ENCODE results near the gene PRPF39.
"Not testable (repeated sequence)": the region's sequence is repeated elsewhere in the genome, so short reads cannot be mapped to it uniquely, and the experiment has no call there.

Gene PRPF39

GRCh38 chr14:45078323-45078722 is 5.6 kb upstream of the PRPF39 start:
- no peak for ATAC-seq
- TF ChIP-seq, protein P1, sequence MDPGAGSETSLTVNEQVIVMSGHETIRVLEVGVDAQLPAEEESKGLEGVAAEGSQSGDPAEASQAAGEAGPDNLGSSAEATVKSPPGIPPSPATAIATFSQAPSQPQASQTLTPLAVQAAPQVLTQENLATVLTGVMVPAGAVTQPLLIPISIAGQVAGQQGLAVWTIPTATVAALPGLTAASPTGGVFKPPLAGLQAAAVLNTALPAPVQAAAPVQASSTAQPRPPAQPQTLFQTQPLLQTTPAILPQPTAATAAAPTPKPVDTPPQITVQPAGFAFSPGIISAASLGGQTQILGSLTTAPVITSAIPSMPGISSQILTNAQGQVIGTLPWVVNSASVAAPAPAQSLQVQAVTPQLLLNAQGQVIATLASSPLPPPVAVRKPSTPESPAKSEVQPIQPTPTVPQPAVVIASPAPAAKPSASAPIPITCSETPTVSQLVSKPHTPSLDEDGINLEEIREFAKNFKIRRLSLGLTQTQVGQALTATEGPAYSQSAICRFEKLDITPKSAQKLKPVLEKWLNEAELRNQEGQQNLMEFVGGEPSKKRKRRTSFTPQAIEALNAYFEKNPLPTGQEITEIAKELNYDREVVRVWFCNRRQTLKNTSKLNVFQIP (CRISPR knock-in tag; IDR thresholded peaks at IDR 0.05; ENCODE audit: borderline replicate concordance, low read depth) = no peak
- TF ChIP-seq RARB (CRISPR knock-in tag; IDR thresholded peaks at IDR 0.05) (no peak), ZNF565 (CRISPR knock-in tag; conservative IDR thresholded peaks at IDR 0.05; ENCODE audit: low read depth) (no peak), ZC3H10 (CRISPR knock-in tag; IDR thresholded peaks at IDR 0.05) (no peak)

DNA sequence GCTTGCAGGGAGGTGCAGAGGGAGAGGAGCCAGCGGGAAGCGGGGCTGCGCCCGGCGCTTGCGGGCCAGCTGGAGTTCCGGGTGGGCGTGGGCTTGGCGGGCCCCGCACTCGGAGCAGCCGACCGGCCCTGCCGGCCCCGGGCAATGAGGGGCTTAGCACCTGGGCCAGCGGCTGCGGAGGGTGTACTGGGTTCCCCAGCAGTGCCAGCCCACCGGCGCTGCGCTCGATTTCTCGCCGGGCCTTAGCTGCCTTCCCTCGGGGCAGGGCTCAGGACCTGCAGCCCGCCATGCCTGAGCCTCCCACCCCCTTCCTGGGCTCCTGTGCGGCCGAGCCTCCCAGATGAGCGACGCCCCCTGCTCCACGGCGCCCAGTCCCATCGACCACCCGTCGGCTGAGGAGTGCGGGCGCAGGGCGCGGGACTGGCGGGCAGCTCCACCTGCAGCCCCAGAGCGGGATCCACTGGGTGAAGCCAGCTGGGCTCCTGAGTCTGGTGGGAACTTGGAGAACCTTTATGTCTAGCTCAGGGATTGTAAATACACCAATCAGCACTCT is 3.4 kb upstream of the PRPF39 start:
- ATAC-seq = not testable (repeated sequence)

DNA sequence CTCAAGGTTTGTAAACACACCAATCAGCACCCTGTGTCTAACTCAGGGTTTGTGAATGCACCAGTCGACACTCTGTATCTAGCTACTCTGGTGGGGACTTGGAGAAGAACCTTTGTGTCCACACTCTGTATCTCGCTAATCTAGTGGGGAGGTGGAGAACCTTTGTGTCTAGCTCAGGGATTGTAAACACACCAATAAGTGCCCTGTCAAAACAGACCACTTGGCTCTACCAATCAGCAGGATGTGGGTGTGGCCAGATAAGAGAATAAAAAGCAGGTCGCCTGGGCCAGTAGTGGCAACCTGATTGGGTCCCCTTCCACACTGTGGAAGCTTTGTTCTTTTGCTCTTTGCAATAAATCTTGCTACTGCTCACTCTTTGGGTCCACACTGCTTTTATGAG is 2.8 kb upstream of the PRPF39 start:
- not testable (repeated sequence) for ATAC-seq

DNA sequence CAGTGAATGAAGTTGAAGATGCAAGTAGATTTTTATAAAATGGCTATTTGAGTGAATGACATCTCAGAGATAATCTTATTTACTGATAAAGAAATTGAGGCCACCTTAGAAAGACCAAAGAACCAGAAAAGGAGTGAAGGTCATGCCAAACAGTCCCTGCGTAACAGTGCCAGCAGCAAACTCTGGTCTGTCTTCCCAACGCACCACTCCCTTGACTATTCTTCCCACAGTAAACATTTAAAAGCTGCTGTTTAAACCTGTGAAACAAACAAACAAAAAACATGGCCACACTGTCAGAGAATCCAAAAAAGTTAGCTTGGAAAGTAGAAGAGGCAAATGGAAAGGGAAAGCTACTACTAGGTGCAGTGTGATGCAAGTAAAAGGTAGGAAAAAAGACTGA is 1.5 kb upstream of the PRPF39 start:
- ATAC-seq = no peak
- TF ChIP-seq PATZ1 (CRISPR knock-in tag; IDR thresholded peaks at IDR 0.05; ENCODE audit: borderline replicate concordance) = no peak
- TF ChIP-seq OSR1 (CRISPR knock-in tag; IDR thresholded peaks at IDR 0.05) = no peak
- TF ChIP-seq ISL1 (CRISPR knock-in tag; IDR thresholded peaks at IDR 0.05) = no peak
- TF ChIP-seq TCF4 (CRISPR knock-in tag; IDR thresholded peaks at IDR 0.05; ENCODE audit: borderline replicate concordance) = no peak
- TF ChIP-seq ZC3H10 (CRISPR knock-in tag; IDR thresholded peaks at IDR 0.05) = no peak
- no peak for TF ChIP-seq ZNF8 (CRISPR knock-in tag; IDR thresholded peaks at IDR 0.05)
- TF ChIP-seq ARNTL (CRISPR knock-in tag; IDR thresholded peaks at IDR 0.05; ENCODE audit: borderline replicate concordance, low read depth) = no peak

GRCh38 chr14:45083617-45083975 is 320 bp upstream of the PRPF39 start:
- no peak for TF ChIP-seq ISL1 (CRISPR knock-in tag; IDR thresholded peaks at IDR 0.05)
- no peak for TF ChIP-seq CSRNP3 (CRISPR knock-in tag; IDR thresholded peaks at IDR 0.05)
- no peak for TF ChIP-seq ZC3H10 (CRISPR knock-in tag; IDR thresholded peaks at IDR 0.05)
- TF ChIP-seq BACH2 (CRISPR knock-in tag; IDR thresholded peaks at IDR 0.05; ENCODE audit: borderline replicate concordance) = no peak
- TF ChIP-seq GLIS3 (CRISPR knock-in tag; IDR thresholded peaks at IDR 0.05) = no peak
- no peak for TF ChIP-seq PATZ1 (CRISPR knock-in tag; IDR thresholded peaks at IDR 0.05; ENCODE audit: borderline replicate concordance)
- TF ChIP-seq OSR1 (CRISPR knock-in tag; IDR thresholded peaks at IDR 0.05) = no peak
- TF ChIP-seq RARB (CRISPR knock-in tag; IDR thresholded peaks at IDR 0.05) = no peak
- no peak for ATAC-seq

- ATAC-seq = peak; percentile 45
- TF ChIP-seq BACH2 (CRISPR knock-in tag; IDR thresholded peaks at IDR 0.05; ENCODE audit: borderline replicate concordance) (no peak), CSDC2 (CRISPR knock-in tag; IDR thresholded peaks at IDR 0.05) (no peak), ARNTL (CRISPR knock-in tag; IDR thresholded peaks at IDR 0.05; ENCODE audit: borderline replicate concordance, low read depth) (no peak), ZNF70 (CRISPR knock-in tag; IDR thresholded peaks at IDR 0.05) (no peak), CREB5 (CRISPR knock-in tag; IDR thresholded peaks at IDR 0.05; ENCODE audit: low read depth) (no peak), TOX (CRISPR knock-in tag; IDR thresholded peaks at IDR 0.05; ENCODE audit: borderline replicate concordance) (no peak), ISL1 (CRISPR knock-in tag; IDR thresholded peaks at IDR 0.05) (no peak)
Measured at GRCh38 chr14:45084946-45085346, 1.0 kb downstream of the PRPF39 start.

Data from SK-N-SH treated with all-trans-retinoic acid at 6 μM for 48 hours (cell line).